ENCODE results near the gene ATG7.

DNA sequence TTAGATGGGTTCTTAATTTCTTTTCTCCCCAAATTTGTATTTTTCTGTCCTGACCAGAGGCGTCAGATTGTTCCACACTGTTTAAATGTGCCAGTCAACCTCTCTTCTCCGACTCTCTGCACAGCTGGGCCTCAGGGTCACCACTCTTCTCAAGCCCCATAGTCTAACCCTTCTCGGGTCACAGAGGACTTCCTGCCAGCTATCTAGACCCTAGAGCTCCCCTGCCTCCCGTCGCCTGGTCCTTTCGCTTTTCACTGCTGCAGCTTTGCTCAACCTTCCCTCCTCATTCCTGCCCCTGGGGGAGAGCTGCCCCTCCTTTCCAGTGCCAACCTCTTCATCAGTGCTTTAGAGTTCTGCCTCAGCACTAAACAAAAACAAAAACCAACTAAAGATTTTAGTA is 151.7 kb downstream of the ATG7 start:
- TF ChIP-seq, protein P1, sequence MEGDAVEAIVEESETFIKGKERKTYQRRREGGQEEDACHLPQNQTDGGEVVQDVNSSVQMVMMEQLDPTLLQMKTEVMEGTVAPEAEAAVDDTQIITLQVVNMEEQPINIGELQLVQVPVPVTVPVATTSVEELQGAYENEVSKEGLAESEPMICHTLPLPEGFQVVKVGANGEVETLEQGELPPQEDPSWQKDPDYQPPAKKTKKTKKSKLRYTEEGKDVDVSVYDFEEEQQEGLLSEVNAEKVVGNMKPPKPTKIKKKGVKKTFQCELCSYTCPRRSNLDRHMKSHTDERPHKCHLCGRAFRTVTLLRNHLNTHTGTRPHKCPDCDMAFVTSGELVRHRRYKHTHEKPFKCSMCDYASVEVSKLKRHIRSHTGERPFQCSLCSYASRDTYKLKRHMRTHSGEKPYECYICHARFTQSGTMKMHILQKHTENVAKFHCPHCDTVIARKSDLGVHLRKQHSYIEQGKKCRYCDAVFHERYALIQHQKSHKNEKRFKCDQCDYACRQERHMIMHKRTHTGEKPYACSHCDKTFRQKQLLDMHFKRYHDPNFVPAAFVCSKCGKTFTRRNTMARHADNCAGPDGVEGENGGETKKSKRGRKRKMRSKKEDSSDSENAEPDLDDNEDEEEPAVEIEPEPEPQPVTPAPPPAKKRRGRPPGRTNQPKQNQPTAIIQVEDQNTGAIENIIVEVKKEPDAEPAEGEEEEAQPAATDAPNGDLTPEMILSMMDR (optimal IDR thresholded peaks at IDR 0.05 in 1 of 3, IDR thresholded peaks at IDR 0.05 in 1 of 3, conservative IDR thresholded peaks at IDR 0.05 in 1 of 3; ENCODE audit: extremely low read depth in 1 of 3, insufficient read depth in 2 of 3, low read length in 3 of 3) = no peak
- no peak for TF ChIP-seq EZH2 (IDR thresholded peaks at IDR 0.05; ENCODE audit: low read length)

All from keratinocyte (primary cell).